IMR-90 (cell line): Measurements from ENCODE around the gene SRP19. TPM values are rescaled to one million over a fixed set of nuclear protein-coding genes. Genes with fewer than 3 reads are reported as not detected.

Experiments used
- ATAC-seq: fragments of 200-7000 bp; cut with Tn5 transposase; 2 replicates; pipeline ENCODE4 v1.9.1; 2020; ENCODE audit warnings: low read depth, mild to moderate bottlenecking, moderate library complexity
- BruUV-seq: library from RNA; stranded (reverse); fragments of 400-500 nt; replicated peaks from 2 replicates; lab custom pipeline; 2021; lab: Mats Ljungman, UMichigan
- CTCF ChIA-PET: fragments of 300-600 bp; formaldehyde crosslinking; extraction: SDS; loops from one replicate; lab custom pipeline; 2021; ENCODE audit warnings: antibody characterized with exemption; lab: Yijun Ruan, JAX
- POLR2A ChIA-PET: fragments of 300-600 bp; sonication (Branson Sonifier 250); formaldehyde crosslinking; loops from one replicate; lab custom pipeline; 2022; ENCODE audit warnings: antibody characterized with exemption; ENCODE audit not compliant: unreplicated experiment; lab: Charles Lee
- DNase-seq: peaks from one replicate; pipeline ENCODE4 v3.0.0; 2013
- H2AFZ ChIP-seq: replicated peaks from 2 replicates; pipeline ENCODE3; 2013; ENCODE audit warnings: low read length, mild to moderate bottlenecking; ENCODE audit not compliant: poor library complexity
- H2AK5ac ChIP-seq: 2 replicates; pipeline ENCODE4 v1.6.1; 2013; ENCODE audit warnings: low read depth, low read length, inconsistent platforms
- H2AK9ac ChIP-seq: replicated peaks from 2 replicates; pipeline ENCODE3; 2013; ENCODE audit warnings: mild to moderate bottlenecking, low read depth, low read length, moderate library complexity; ENCODE audit not compliant: poor library complexity
- H2BK120ac ChIP-seq: 2 replicates; pipeline ENCODE4 v1.6.1; 2013; ENCODE audit warnings: low read depth, low read length, inconsistent platforms
- H2BK15ac ChIP-seq: 3 replicates; pipeline ENCODE4 v1.6.1; 2013; ENCODE audit warnings: low read depth, low read length, inconsistent platforms
- H2BK20ac ChIP-seq: 2 replicates; pipeline ENCODE4 v1.6.1; 2013; ENCODE audit warnings: low read depth, mild to moderate bottlenecking, inconsistent platforms, low read length, moderate library complexity
- H2BK5ac ChIP-seq: 2 replicates; pipeline ENCODE4 v1.6.1; 2013; ENCODE audit warnings: mild to moderate bottlenecking, low read depth, low read length, inconsistent platforms; ENCODE audit not compliant: poor library complexity, severe bottlenecking
- H3K14ac ChIP-seq: replicated peaks from 2 replicates; pipeline ENCODE4 v1.6.1; 2013; ENCODE audit warnings: low read depth, low read length, inconsistent platforms
- H3K18ac ChIP-seq: 2 replicates; pipeline ENCODE4 v1.6.1; 2013; ENCODE audit warnings: low read depth, low read length, control low read depth
- H3K23ac ChIP-seq: 2 replicates; pipeline ENCODE4 v1.6.1; 2013; ENCODE audit warnings: low read depth, low read length, inconsistent platforms
- H3K27ac ChIP-seq: 2 replicates; pipeline ENCODE4 v1.5.1; 2013; ENCODE audit warnings: mild to moderate bottlenecking, control low read depth, low read length; ENCODE audit not compliant: insufficient read depth
- H3K27me3 ChIP-seq: 2 replicates; pipeline ENCODE4 v1.6.1; 2013; ENCODE audit warnings: low read length; ENCODE audit not compliant: control insufficient read depth, insufficient read depth
- H3K36me3 ChIP-seq: 2 replicates; pipeline ENCODE4 v1.6.1; 2013; ENCODE audit warnings: low read length, mixed read lengths; ENCODE audit not compliant: control insufficient read depth, insufficient read depth
- H3K4ac ChIP-seq: 2 replicates; pipeline ENCODE4 v1.6.1; 2013; ENCODE audit warnings: low read depth, low read length, inconsistent platforms
- H3K4me1 ChIP-seq: 2 replicates; pipeline ENCODE4 v1.6.1; 2013; ENCODE audit warnings: low read length, mixed read lengths; ENCODE audit not compliant: control insufficient read depth, insufficient read depth
- H3K4me2 ChIP-seq: 2 replicates; pipeline ENCODE4 v1.6.1; 2013; ENCODE audit warnings: low read depth, mild to moderate bottlenecking, control low read depth, low read length, moderate library complexity
- H3K4me3 ChIP-seq: 2 replicates; pipeline ENCODE4 v1.5.1; 2013; ENCODE audit warnings: low read depth, mild to moderate bottlenecking, control low read depth, low read length, moderate library complexity; ENCODE audit not compliant: insufficient read depth
- H3K56ac ChIP-seq: 2 replicates; pipeline ENCODE4 v1.6.1; 2013; ENCODE audit warnings: low read length, inconsistent platforms; ENCODE audit not compliant: insufficient read depth; ENCODE audit errors: extremely low read depth
- H3K79me1 ChIP-seq, 2 experiments: 2 replicates each; pipeline ENCODE4 v1.6.1; 2013; ENCODE audit warnings: low read length in 2 of 2, inconsistent platforms in 1 of 2, low read depth in 1 of 2
- H3K9ac ChIP-seq: 2 replicates; pipeline ENCODE4 v1.6.1; 2013; ENCODE audit warnings: low read depth, low read length, control low read depth
- H3K9me1 ChIP-seq: 2 replicates; pipeline ENCODE4 v1.6.1; 2013; ENCODE audit warnings: low read length, inconsistent platforms; ENCODE audit not compliant: insufficient read depth
- H3K9me3 ChIP-seq: 2 replicates; pipeline ENCODE4 v1.6.1; 2013; ENCODE audit warnings: low read length; ENCODE audit not compliant: control insufficient read depth, insufficient read depth
- H4K20me1 ChIP-seq: 2 replicates; pipeline ENCODE4 v1.6.1; 2013; ENCODE audit warnings: low read length, inconsistent platforms; ENCODE audit not compliant: insufficient read depth
- H4K5ac ChIP-seq: 2 replicates; pipeline ENCODE4 v1.6.1; 2013; ENCODE audit warnings: mild to moderate bottlenecking, low read depth, low read length, control low read depth
- H4K8ac ChIP-seq, 2 experiments: 2 replicates each; pipeline ENCODE4 v1.6.1; 2013; ENCODE audit warnings: low read depth in 2 of 2, low read length in 2 of 2, control low read depth in 1 of 2, inconsistent platforms in 1 of 2
- H4K91ac ChIP-seq: 2 replicates; pipeline ENCODE4 v1.6.1; 2013; ENCODE audit warnings: low read depth, low read length, inconsistent platforms; ENCODE audit not compliant: insufficient read depth
- BHLHE40 ChIP-seq: fragments of 150-350 bp; IDR thresholded peaks from 2 replicates; pipeline ENCODE4 v1.6.1; 2016; ENCODE audit warnings: mild to moderate bottlenecking, low read depth, low read length
- CEBPB ChIP-seq: IDR thresholded peaks from 2 replicates; pipeline ENCODE4 v1.6.1; 2012; ENCODE audit warnings: low read depth, low read length, improper control_type of control experiment
- CHD1 ChIP-seq: IDR thresholded peaks from 2 replicates; pipeline ENCODE4 v1.6.1; 2012; ENCODE audit warnings: low read depth, low read length, improper control_type of control experiment
- ELK1 ChIP-seq: fragments of 150-350 bp; IDR thresholded peaks from 2 replicates; pipeline ENCODE4 v1.6.1; 2016; ENCODE audit warnings: low read depth, mild to moderate bottlenecking, low read length, moderate library complexity, borderline replicate concordance
- MAFK ChIP-seq: IDR thresholded peaks from 2 replicates; pipeline ENCODE4 v1.6.1; 2012; ENCODE audit warnings: low read depth, low read length, improper control_type of control experiment
- MXI1 ChIP-seq: IDR thresholded peaks from 2 replicates; pipeline ENCODE4 v1.6.1; 2012; ENCODE audit warnings: low read depth, mild to moderate bottlenecking, low read length, moderate library complexity, borderline replicate concordance
- POLR2A ChIP-seq: IDR thresholded peaks from 2 replicates; pipeline ENCODE4 v1.6.1; 2012; ENCODE audit warnings: mild to moderate bottlenecking, low read depth, low read length
- RAD21 ChIP-seq: IDR thresholded peaks from 2 replicates; pipeline ENCODE4 v1.6.1; 2012; ENCODE audit warnings: low read length, improper control_type of control experiment
- RCOR1 ChIP-seq: IDR thresholded peaks from 2 replicates; pipeline ENCODE4 v1.6.1; 2012; ENCODE audit warnings: mild to moderate bottlenecking, low read length, improper control_type of control experiment; ENCODE audit not compliant: insufficient replicate concordance
- WGBS, 2 experiments: methylation state at CpG; one replicate each; pipeline versions ENCODE4 v1.1.5 to v1.1.7; 2013; ENCODE audit warnings: missing lambda C conversion rate in 2 of 2; ENCODE audit not compliant: insufficient read length in 1 of 2; ENCODE audit errors: extremely low coverage in 2 of 2; 5-methylcytosine and 5-hydroxymethylcytosine counted together
- dilution Hi-C: fragments of 300-500 bp; cut with HindIII; formaldehyde crosslinking; loops from one replicate; pipeline ENCODE4 v1.14.3; 2018; ENCODE audit warnings: low sequenced_read_pairs; ENCODE audit not compliant: unreplicated experiment
- in situ Hi-C: fragments of 300-500 bp; cut with MboI; formaldehyde crosslinking; loops from 3 replicates; pipeline ENCODE4 v1.14.3; 2019; ENCODE audit warnings: low sequenced_read_pairs, inconsistent platforms, mixed read lengths
- intact Hi-C: fragments of 100-400 bp; cut with micrococcal nuclease; formaldehyde crosslinking; loops from 2 replicates; pipeline ENCODE4 v1.10.0; 2022
- polyA plus RNA-seq, 3 experiments: library from polyadenylated mRNA; depleted of rRNA; stranded (reverse); fragments of >200 nt; gene quantifications; 2 replicates each; pipeline ENCODE4 v1.2.3, GENCODE V29; 2012; ENCODE audit warnings: low replicate concordance in 1 of 3
- total RNA-seq: library from RNA; depleted of rRNA; stranded (reverse); fragments of >200 nt; gene quantifications from 2 replicates; pipeline ENCODE4 v1.2.3, GENCODE V29; 2012
- TF ChIP-seq, protein P1 (sequence below): fragments of 150-350 bp; IDR thresholded peaks from 2 replicates; pipeline ENCODE4 v1.6.1; 2017; ENCODE audit warnings: mild to moderate bottlenecking, antibody characterized with exemption, low read length, low read depth
- TF ChIP-seq, protein P2 (sequence below): conservative IDR thresholded peaks from 2 replicates; pipeline ENCODE4 v1.5.1; 2012; ENCODE audit warnings: mild to moderate bottlenecking, low read depth, low read length, improper control_type of control experiment

The SRP19 gene
- total and polyA plus RNA-seq, 2 of the 4 experiments (the other 2 are of a cell fraction): 10.0 to 61.5 TPM

DNA sequence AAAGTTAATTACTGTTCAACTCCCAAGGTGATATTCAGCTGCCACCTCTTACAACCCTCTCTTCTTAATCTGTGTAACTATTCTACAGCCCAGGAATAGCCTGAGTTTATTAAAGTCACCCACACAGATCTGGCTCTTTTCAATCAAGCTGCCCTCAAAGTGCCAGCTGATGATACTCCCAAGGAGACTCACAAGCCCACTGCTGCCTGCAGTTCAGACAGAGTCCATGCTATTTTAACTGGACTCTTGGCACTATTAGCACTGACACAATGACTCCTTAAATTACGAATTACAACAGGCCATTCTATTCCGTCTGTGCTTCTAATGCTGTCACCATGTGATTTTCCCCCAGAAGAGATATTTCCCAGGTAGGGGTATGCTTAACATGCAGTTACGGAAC is 34.6 kb downstream of the SRP19 start:
- no peaks in the 10 kb centered on the region for H4K20me1 ChIP-seq
- no peak overlapping the region for H2BK15ac ChIP-seq
- TF ChIP-seq MXI1 (no peak), MAFK (no peak), CHD1 (no peak), BHLHE40 (no peak), RAD21 (no peak), ELK1 (no peak), POLR2A (no peak), CEBPB (no peak), RCOR1 (no peak)
- TF ChIP-seq, protein P1, sequence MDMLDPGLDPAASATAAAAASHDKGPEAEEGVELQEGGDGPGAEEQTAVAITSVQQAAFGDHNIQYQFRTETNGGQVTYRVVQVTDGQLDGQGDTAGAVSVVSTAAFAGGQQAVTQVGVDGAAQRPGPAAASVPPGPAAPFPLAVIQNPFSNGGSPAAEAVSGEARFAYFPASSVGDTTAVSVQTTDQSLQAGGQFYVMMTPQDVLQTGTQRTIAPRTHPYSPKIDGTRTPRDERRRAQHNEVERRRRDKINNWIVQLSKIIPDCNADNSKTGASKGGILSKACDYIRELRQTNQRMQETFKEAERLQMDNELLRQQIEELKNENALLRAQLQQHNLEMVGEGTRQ: no peak
- TF ChIP-seq, protein P2, sequence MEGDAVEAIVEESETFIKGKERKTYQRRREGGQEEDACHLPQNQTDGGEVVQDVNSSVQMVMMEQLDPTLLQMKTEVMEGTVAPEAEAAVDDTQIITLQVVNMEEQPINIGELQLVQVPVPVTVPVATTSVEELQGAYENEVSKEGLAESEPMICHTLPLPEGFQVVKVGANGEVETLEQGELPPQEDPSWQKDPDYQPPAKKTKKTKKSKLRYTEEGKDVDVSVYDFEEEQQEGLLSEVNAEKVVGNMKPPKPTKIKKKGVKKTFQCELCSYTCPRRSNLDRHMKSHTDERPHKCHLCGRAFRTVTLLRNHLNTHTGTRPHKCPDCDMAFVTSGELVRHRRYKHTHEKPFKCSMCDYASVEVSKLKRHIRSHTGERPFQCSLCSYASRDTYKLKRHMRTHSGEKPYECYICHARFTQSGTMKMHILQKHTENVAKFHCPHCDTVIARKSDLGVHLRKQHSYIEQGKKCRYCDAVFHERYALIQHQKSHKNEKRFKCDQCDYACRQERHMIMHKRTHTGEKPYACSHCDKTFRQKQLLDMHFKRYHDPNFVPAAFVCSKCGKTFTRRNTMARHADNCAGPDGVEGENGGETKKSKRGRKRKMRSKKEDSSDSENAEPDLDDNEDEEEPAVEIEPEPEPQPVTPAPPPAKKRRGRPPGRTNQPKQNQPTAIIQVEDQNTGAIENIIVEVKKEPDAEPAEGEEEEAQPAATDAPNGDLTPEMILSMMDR: no peak
- no peak overlapping the region for H2AK5ac ChIP-seq
- in situ Hi-C loops: no loop called here
- H4K8ac ChIP-seq: no peak overlapping the region
- no peak overlapping the region for H2BK5ac ChIP-seq
- ChIA-PET CTCF (no interaction called here), POLR2A (no interaction called here)
- dilution Hi-C loops: no loop called here
- peaks cover 12 to 39% of the 10 kb centered on the region in 2 experiments for H3K79me1 ChIP-seq
- no peak for DNase-seq
- H3K23ac ChIP-seq: no peak overlapping the region
- no peak overlapping the region for H2BK20ac ChIP-seq
- no peak overlapping the region for H4K5ac ChIP-seq
- no peak overlapping the region for H3K27ac ChIP-seq
- H3K9ac ChIP-seq: no peak overlapping the region
- H3K56ac ChIP-seq: no peak overlapping the region
- H3K4me2 ChIP-seq: no peak overlapping the region
- no peak overlapping the region for H2AFZ ChIP-seq
- H4K91ac ChIP-seq: no peak overlapping the region
- intact Hi-C loops: no loop called here
- no peaks in the 10 kb centered on the region for H3K27me3 ChIP-seq
- H3K9me1 ChIP-seq: peaks cover 4% of the 10 kb centered on the region; the same call in 1 of the 2 replicates
- peaks cover 28% of the 10 kb centered on the region for H3K36me3 ChIP-seq
- no peak overlapping the region for H2AK9ac ChIP-seq
- H3K4me1 ChIP-seq: no peaks in the 10 kb centered on the region
- H3K9me3 ChIP-seq: no peaks in the 10 kb centered on the region
- no peak overlapping the region for H3K4ac ChIP-seq
- H3K4me3 ChIP-seq: no peak overlapping the region
- no CpG with 5 or more reads among the region's 3 CpGs for WGBS, 2 experiments
- no peak overlapping the region for H3K14ac ChIP-seq
- H3K18ac ChIP-seq: no peak overlapping the region
- no peak for ATAC-seq
- no TSS peak for BruUV-seq
- H2BK120ac ChIP-seq: no peak overlapping the region
